ENCODE results near the gene HRCT1.
"Not testable (repeated sequence)": the region's sequence is repeated elsewhere in the genome, so short reads cannot be mapped to it uniquely, and the experiment has no call there.

HRCT1 gene

DNA sequence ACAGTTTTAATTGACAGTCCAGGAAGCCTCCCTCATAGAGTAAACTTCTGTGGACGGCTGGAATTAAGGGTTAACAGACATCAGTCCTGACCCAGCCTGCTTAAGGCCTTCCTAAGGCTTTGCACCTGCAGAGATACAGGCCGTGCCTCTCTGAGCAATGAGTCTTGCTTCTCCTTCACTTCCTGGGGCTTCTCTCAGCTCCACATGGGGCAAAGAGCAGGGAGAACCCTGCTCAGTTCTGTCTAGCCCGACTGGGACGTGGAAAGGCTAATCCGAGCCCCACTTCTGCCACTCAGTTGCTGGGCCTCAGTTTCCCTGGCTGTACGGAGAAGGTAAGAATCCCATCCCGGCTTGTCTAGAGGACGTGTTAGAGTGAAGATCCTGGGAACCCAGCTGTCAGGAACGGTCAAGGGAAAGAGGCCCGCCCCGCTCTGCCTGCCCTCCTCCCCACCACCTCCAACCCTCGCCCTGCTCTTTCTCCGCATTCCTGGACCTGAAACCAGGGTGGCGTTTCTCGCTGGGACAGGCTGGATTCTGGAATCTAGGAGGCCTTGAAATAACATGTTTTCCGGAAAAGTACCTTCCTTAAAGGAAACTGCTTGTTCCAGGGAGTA lies 9.8 kb downstream of the HRCT1 start:
- no peak for DNase-seq (ENCODE audit: low read depth in 1 of 2, low spot score in 1 of 2)

DNA sequence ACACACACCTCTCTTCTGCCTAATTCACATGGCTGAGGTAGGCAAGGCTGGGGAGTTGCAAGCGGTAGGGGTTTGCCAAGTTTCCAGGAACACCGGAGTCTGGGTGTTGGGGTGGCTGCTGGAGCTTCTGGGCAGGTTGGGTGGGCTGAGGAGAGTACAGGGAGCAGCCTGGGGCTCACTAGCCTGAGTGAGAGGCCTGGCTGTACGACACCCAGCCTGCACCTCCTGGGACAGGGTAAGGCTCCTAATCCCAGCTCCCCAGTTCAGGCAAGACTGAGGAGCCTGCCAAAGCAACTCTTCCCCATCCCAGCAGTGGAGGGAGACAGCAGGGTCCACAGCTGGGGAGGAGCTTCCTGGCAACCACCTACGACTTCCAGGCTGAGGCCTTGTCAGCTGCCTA lies 11.3 kb downstream of the HRCT1 start:
- no peak for DNase-seq (ENCODE audit: low read depth in 1 of 2, low spot score in 1 of 2)

DNA sequence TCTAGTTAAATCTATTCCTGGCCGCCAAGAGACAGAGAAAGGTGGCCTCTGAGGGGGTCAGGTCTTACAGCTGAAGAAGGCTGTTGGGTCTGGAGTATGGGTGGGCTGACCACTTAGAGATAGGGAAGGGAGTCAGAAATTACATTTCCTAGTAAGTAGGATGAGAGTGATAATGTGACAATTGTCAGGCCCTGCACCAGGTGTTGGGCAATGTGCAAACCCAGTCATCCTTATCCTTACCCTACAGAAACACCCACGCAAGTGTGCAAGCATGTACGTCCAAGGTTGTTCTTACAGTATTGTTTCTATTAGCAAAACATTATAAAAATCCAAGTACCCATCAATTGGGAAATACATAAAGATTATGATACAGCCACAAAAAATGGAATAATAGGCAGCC lies 12.8 kb downstream of the HRCT1 start:
- no peak for DNase-seq (ENCODE audit: low read depth in 1 of 2, low spot score in 1 of 2)

DNA sequence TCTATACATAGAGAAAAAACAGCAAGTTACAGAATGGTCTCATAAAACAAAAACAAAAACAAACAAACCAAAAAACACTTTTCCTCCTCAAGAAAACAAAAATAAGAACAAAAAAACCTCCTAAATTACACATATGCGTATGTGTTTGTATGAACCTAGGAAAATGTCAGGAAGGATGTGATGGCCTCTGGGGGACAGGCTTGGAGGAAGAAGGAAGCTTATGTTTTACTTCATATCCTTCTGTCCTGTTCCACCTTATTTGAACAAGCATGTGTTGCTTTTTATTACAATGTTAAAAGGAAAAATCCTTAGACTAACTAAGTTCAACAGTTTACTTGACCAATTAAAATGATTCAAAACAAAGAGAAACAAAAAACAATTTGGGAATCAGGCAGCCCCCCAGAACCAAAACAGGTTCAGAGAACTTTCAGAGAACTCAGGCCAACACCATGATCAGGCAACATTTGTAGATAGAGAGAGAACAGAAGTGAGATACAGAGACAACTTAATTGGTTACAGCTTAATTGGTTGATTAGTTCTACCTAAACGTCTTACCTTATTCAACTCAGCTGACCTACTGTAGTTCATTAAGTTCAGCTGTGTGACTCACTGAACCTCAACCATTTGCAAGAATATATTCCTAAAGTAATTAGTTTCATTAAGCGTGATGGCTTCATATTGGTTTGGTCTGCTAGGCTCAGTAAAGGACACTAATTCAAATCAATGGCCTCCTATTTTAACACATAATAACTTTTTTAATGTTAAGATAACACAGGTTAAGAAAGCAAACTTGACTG lies 13.4 kb downstream of the HRCT1 start:
- no peak for DNase-seq (ENCODE audit: low read depth in 1 of 2, low spot score in 1 of 2)

DNA sequence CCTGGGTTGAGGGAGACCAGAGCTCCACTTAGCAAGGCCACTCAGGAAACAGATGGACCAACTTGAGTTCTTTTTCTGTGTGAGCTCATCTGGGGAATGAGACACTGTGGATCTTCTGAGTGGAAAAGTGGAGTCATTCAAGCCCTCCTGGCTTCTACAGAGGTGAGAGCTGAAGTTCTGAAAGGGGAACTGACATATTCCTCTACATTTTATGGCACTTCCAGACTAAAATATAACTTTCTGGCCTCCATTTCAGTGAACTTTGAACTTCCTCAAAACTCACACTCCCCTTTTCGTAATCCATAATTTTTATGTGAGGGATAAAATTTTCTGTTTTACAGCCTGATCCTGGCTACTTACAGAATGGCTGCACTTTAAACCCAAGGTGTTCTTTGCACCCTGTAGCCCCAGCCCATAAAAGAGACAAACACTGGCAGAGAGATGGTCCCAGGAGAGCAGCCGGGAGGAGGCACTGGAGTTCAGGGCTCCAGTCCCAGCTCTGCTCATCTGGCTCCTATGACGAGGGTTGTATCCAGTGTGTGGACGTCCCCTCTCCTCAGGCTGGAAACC lies 14.1 kb downstream of the HRCT1 start:
- DNase-seq (ENCODE audit: low read depth in 1 of 2, low spot score in 1 of 2), result no peak

DNA sequence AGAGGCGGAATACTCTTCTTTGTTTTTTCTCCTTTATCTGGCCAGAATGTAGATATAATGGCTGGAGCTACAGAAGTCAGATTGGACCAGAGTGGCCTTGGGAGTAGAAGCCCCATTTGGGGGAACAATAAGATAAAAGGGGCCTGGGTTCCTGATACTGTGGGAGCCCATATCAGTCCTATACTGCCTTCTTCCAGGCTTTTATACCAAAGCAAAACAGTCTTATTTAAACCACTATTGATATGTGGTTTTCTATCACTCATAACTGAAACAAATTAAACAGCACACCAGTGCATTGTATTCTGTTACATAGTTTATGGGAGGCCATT lies 17.6 kb downstream of the HRCT1 start:
- DNase-seq (ENCODE audit: low read depth in 1 of 2, low spot score in 1 of 2), result no peak

DNA sequence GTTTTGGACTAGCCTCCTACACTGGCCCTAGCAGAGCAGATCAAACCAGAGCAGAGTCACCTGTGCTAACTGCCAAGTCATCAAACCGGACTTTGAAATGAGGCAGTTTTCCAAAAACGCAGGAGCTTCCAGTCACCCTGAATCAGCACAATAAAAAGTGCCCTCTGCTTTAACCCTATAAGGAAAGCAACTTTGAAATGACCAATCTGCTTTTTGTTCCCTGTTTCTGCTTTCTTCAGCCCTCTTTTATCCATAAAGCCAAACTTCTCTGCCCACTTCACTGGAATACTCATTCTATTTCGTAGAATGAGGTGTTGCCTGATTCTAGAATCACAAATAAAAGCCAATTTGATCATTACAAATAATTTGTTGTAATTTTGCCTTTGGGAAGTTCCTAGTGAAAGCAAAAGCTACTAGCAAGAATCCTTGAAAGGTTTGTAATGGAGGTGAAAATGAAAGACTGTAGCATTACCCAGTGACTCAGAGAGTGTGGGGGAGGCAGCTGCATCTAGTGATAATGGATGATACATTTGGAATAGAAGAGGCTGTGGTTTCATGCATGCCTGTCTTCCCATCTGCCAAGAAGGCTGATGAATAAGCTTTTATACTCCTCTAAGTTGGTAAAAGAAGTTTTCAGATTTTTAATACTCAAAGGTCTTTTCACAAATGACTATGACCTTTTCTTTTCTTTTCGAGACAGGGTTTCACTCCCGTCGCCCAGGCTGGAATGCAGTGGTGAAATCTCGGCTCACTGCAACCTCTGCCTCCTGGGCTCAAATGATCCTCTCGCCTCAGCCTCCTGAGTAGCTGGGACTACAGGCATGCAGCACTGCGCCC lies 18.1 kb downstream of the HRCT1 start:
- DNase-seq (ENCODE audit: low read depth in 1 of 2, low spot score in 1 of 2), result no peak

DNA sequence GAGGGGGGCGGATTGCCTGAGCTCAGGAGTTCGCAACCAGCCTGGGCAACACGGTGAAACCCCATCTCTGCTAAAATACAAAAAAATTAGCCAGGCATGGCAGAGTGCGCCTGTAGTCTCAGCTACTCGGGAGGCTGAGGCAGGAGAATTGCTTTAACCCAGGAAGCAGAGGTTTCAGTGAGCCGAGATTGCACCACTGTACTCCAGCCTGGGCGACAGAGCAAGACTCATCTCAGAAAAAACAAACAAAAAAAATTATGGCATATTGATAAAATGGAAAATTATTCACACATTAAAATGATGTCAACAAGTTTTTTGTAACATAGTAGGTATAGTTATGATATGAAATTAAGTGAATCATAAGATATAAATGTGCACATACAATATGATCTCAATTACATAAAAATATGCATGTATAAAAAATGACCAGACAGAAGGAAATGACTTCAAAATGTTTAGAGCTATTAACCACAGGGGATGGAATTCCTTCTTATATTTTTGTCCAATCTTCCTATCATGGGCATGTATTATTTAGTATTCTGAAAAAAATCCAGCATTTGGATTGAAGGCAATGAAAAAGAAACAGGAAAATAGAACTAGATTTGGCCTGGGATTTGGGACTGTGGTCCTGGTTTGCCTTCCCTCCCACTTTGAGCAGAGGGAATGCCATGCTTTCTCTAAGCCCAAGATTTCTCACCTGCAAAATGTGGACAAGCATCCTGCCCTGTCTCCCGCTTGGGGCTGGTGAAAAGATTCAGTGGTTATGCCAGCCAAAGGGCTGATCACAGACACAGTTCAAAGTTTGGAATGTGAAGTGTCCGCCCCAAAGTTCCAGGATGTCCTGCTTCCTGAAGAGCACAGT lies 22.8 kb downstream of the HRCT1 start:
- DNase-seq (ENCODE audit: low read depth in 1 of 2, low spot score in 1 of 2), result no peak

DNA sequence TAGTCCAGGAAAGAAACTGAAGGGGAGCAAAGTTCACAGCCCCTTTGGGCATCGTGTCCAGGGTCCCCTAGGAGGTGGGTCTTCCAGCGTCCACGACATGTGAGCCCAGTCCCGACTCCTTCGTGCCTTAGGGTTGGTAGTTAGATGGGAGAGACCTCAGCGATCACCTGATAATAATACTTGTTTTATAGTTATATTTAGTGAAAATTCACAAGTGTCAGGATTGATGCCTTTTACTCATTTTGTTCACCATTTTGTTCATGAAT lies 23.4 kb downstream of the HRCT1 start:
- DNase-seq (ENCODE audit: low read depth in 1 of 2, low spot score in 1 of 2), result no peak

DNA sequence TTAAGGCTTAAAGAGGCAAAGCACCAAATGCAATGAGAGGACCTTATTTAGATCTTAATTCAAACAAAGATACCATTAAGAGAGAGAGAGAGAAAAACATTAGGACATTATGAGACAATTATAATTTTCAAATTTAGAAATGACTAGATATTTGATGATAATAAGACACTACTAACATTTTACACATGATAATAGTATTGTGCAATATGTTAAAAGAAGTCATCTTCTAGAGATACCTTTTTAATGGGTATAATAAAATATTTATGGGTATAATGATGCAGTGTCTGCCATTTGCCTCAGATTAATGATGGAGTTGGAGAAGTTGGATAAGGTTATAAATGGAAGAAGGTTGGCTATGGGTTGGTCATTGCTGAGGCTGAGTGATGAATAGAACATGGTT lies 24.5 kb downstream of the HRCT1 start:
- DNase-seq (ENCODE audit: low read depth in 1 of 2, low spot score in 1 of 2), result no peak

DNA sequence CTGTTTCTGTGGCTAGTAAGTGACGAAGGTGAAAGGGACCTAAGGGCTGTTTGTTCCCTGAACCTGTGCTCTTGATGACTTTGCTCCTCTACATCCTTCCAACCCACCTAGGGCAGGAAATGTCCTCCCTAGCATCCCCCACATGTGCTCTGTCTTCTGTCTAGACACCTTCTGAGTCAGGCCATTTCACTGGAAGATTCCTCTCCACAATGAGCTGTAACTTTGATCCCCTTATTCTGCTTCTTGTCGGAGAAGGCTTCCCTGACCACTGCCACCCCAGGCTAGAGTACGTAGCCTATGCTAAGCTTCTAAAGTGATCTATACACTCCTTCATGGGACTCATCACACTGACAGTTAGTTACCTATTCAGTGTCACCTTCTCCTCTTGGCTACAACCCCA lies 25.0 kb downstream of the HRCT1 start:
- DNase-seq (ENCODE audit: low read depth in 1 of 2, low spot score in 1 of 2), result no peak

DNA sequence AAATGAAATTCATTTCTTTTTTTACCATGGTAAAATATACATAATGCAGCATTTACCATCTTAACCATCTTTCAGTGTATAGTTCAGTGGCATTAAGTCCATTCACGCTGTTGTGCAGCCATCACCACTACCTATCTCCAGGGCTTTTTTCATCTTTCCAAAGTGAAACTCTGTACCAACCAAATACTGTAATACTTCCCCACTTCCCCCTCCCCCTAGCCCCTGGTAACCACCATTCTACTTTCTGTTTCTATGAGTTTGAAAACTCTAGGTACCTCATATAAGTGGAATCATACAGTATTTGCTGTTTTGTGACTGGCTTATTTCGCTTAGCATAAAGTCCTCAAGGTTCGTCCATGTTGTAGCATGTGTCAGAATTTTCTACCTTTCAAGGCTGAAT lies 26.7 kb downstream of the HRCT1 start:
- no peak for DNase-seq (ENCODE audit: low read depth in 1 of 2, low spot score in 1 of 2)

DNA sequence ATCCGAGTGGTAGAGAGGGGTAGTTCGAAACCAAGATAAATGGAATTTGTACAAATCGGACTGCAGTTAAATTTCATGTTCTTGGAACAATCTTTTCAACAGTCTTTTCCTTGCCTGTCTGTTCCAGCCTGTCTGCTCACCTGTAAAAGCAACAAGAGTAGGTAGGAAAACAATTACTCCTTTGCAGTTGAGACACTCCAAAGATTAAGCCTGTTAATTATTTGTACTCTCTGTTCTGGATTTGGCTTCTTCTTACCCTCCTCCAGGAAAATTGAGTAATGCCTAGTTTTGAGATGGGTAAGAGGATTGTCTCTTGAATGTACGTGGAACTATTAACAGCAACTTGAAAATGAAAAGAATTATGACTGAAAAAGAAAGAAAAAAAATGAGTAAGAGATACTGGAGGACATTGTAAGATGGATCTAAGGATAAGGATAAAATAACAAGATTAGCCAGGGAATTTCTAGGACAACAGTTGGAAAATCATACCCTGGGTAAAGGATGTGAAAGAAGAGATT lies 27.6 kb downstream of the HRCT1 start:
- no peak for DNase-seq (ENCODE audit: low read depth in 1 of 2, low spot score in 1 of 2)

DNA sequence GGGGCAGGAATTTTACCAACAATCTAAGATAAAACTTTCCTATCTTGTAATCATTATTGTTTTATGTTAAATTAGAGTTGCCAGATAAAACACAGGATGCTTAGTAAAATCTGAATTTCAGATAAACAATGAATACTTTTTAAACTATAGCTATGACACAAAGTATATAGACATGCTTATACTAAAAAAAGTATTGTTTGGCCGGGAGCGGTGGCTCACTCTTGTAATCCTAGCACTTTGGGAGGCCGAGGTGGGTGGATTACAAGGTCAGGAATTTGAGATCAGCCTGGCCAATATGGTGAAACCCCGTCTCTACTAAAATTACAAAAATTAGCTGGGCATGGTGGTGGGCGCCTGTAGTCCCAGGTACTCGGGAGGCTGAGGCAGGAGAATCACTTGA lies 28.1 kb downstream of the HRCT1 start:
- DNase-seq (ENCODE audit: low read depth in 1 of 2, low spot score in 1 of 2), result not testable (repeated sequence)

DNA sequence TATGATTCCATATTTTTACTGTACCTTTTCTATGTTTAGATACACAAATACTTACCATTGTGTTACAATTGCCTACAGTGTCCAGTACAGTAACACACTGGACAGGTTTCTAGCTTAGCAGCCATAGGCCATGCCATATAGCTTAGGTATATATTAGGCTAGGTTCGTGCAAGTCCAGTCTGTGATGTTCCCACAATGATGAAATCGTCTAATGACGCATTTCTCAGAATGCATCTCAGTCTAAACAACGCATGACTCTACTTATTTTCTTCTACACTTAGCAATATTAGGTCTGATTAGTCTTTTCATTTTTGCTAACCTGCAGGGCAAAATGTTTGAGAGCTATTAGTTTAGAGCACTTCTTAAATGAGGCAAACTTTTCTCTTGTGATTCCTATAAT lies 29.3 kb downstream of the HRCT1 start:
- DNase-seq (ENCODE audit: low read depth in 1 of 2, low spot score in 1 of 2), result no peak

DNA sequence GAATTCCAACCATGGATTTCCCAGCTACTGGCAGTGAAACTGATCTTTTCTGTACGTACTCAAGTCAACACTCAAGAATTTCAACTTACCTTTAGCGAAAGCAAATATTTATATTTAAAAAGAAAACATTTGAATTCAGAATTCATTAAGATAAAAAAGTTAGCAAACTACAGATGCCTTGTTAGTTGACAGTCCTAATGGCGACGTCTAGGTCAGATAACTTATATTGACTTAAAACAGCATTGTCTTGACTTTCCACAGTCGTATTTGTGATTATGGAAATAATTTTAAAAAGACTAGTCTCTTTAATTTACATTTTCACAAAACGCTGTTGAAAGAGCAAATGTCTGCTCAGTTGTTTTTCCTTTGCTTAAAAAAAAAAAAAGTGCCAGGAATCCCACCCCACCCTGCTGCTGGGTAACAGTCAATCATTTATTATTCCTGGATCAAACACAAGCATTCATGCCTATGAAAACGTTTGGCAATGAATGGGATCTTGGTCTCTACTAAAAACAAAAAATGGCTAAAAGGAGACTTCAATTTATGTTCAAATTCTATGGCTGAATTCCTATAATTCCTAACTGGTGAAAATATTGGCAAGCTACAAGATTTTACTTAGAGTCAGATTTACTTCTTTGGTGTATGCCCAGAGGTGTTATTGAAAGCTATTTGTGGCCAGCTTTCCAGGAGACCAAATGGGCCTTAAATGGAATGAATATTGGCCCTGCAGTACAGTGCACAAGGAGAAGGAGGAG lies 29.9 kb downstream of the HRCT1 start:
- DNase-seq (ENCODE audit: low read depth in 1 of 2, low spot score in 1 of 2), result no peak

DNA sequence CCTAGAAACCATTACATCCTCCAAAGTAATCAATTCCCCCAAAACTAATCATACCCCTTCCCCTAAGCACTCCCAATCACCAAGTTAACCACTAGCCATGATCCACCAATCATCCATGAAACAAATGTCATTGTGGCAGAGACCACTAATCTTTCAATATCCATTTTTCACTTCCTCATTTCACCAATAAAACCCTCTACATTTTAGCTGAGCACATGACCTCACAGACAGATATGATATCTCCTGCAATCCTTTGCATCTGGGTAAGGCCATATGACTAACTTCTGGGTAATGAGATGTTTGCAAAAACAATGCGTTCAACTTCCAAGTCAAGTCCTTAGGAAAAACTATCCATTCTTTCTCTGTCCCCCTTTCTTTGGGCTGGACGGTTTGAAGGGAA lies 31.2 kb downstream of the HRCT1 start:
- DNase-seq (ENCODE audit: low read depth in 1 of 2, low spot score in 1 of 2), result no peak

DNA sequence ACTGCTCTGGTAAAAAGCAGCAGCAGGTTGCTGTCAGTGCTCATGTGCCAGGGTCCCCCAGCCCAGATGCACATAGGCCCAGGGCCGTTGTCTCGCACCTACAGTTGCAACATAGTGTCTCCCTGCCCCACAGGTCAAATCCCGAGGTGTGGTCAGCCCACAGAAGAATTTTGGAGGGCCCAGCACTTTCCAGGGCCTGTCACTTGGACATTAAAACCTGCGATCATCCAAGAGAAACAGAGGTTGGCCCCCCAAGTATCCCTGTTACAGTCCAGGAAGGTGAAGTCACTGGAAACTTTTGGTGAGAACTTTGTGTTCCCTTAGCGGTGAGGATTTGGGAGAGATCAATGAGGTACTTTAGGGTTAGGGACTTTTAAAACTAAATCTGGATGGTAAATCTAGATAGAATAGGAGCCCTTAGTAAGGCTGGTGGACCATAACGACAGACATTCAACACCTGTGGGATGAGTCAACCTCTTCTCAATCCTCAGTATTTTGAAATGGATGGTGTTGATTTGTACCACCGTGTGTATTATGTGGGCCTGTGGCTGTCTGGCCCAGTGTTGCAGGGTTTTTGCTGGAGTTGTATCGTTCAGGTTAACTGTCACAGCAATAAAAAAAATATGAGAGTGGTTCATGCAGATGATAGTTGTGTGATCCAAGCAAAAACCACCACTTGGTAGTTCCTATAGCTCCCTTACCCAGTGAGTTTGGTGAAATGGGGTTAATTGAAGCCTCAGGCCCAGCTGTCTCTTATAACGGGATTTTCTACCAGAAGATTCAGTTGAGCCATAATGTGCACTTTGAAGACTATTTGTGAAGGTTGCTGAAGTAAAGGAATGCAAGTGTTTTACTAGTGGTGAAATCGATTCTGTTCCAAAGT lies 32.7 kb downstream of the HRCT1 start:
- no peak for DNase-seq (ENCODE audit: low read depth in 1 of 2, low spot score in 1 of 2)

DNA sequence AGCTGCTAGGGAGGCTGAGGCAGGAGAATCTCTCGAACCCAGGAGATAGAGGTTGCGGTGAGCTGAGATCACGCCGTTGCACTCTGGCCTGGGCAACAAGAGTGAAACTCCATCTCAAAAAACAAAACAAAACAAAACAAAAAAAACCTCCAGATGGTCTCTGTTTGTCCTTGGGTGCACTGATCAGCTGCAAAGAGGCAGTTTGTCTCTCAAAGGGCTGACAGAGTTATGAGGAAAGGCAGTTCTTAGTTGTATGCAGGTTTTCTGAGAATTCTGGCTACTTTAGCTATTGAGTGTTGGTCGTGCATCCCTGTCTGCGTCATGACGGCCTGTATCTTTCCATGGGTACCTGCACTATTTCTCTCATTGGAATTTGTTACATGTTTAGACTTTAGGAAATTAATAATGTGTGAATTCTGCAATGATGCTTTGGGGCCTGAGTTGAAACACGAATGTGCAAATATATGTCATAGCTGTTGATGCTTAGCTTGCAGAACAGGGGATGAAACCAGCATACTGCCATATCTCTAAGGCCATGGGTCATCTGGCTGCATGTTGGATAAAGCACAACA lies 33.8 kb downstream of the HRCT1 start:
- no peak for DNase-seq (ENCODE audit: low read depth in 1 of 2, low spot score in 1 of 2)

Data from stimulated activated CD4-positive, alpha-beta T cell treated with anti-CD3 and anti-CD28 coated beads, Interleukin-15, amount 100 ng/mL, for 1 hour (primary cell).